H1 (cell line): ENCODE data around the gene BRD2. TPM values are rescaled to one million over a fixed set of nuclear protein-coding genes. Genes with fewer than 3 reads are reported as not detected.

Experiments
- YY1 ChIP-seq: IDR thresholded peaks from 2 replicates; pipeline ENCODE4 v1.6.1; 2011; ENCODE audit warnings: low read depth, mild to moderate bottlenecking, low read length
- ZNF274 ChIP-seq: IDR thresholded peaks from 2 replicates; pipeline ENCODE4 v1.7.0; 2012; ENCODE audit warnings: low read length, borderline replicate concordance; ENCODE audit errors: extremely low read depth
- polyA plus RNA-seq, 7 experiments: library from polyadenylated mRNA; depleted of rRNA in 3 of 7; stranded (reverse) in 5 of 7; unstranded in 2 of 7; fragments of >200 nt in 5 of 7; fragments of 200-250 nt in 2 of 7; gene quantifications; 1 replicate in 5 of 7; 2 replicates in 1 of 7; 4 replicates in 1 of 7; pipeline versions ENCODE4 v1.2.1 to v1.2.3, GENCODE V29; 2011 to 2013; ENCODE audit warnings: missing spikeins in 2 of 7, mixed read lengths in 2 of 7
- total RNA-seq: library from RNA; stranded (reverse); fragmentation: NEBNext Ultra II Directional; extraction: Animal tissue kit (Norgen Biotek cat#: 25700); gene quantifications from 2 replicates; pipeline ENCODE4 v1.2.1, GENCODE V29; 2021

The BRD2 gene
- total and polyA plus RNA-seq, 2 of the 8 experiments (the other 6 are each of a cell fraction or from before 2014, with no cell fraction given): 132 to 185 TPM

- TF ChIP-seq ZNF274 (no peak), YY1 (peak; percentile 54; the same call in 1 of the 2 replicates)
Measured at GRCh38 chr6:32984622-32985389, 16.4 kb downstream of the BRD2 start (continued).
